ENCODE measurements around the gene RSPH10B. TPM values are rescaled to one million over a fixed set of nuclear protein-coding genes. Genes with fewer than 3 reads are reported as not detected.
"Not testable (repeated sequence)": the region's sequence is repeated elsewhere in the genome, so short reads cannot be mapped to it uniquely, and the experiment has no call there.

RSPH10B gene
- total and polyA plus RNA-seq, 4 donors = 1.8 to 10.2 (median 6.0) TPM

DNA sequence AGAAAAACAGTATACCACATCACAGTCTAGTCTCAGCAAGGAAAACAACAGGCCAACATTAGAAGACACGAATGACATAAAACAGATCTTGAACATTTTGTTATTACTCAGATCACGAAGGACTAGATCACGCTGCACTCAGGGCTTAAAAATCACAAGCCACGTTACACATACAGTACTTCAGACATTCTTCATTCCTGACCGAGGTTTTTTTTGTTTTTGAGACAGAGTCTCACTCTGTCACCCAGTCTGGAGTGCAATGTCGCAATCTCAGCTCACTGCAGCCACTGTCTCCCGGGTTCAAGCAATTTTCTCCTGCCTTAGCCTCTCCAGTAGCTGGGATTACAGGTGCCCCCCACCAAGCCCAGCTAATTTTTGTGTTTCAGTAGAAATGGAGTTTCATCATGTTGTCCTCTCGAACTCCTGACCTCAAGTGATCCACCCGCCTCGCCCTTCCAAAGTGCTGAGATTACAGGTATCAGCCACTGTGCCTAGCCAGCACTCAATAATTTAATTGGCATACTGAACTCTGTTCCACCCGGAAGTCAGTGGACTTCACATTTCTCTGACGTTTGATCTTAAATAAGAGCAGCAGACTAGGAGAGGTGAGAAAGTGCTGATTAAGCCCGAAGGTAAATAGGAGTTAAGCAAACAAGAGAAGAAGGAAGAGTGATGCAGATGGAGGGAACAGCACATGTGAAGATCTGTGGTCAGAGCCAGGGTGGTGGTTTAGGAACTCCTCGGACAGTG lies 42.0 kb upstream of the RSPH10B start:
- H3K36me3 ChIP-seq (ENCODE audit: control insufficient read depth in 4 of 4, insufficient read depth in 4 of 4, low read length in 4 of 4) = peaks cover 2 to 16% (median 7%) of the 10 kb centered on the region in 4 donors
- H3K9ac ChIP-seq (ENCODE audit: insufficient read depth in 1 of 2, low read length in 2 of 2) = no peak overlapping the region
- H3K27ac ChIP-seq (ENCODE audit: low read depth in 1 of 2, low read length in 1 of 2) = peak overlapping the region in 1 of 2 donors; percentile 64
- TF ChIP-seq, protein P1, sequence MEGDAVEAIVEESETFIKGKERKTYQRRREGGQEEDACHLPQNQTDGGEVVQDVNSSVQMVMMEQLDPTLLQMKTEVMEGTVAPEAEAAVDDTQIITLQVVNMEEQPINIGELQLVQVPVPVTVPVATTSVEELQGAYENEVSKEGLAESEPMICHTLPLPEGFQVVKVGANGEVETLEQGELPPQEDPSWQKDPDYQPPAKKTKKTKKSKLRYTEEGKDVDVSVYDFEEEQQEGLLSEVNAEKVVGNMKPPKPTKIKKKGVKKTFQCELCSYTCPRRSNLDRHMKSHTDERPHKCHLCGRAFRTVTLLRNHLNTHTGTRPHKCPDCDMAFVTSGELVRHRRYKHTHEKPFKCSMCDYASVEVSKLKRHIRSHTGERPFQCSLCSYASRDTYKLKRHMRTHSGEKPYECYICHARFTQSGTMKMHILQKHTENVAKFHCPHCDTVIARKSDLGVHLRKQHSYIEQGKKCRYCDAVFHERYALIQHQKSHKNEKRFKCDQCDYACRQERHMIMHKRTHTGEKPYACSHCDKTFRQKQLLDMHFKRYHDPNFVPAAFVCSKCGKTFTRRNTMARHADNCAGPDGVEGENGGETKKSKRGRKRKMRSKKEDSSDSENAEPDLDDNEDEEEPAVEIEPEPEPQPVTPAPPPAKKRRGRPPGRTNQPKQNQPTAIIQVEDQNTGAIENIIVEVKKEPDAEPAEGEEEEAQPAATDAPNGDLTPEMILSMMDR (IDR thresholded peaks at IDR 0.05; ENCODE audit: control extremely low read depth, extremely low read depth) = no peak
- no peaks in the 10 kb centered on the region for H3K27me3 ChIP-seq (ENCODE audit: control insufficient read depth in 3 of 3, insufficient read depth in 3 of 3, low read length in 2 of 3)
- peak; percentile 19 for ATAC-seq (ENCODE audit: insufficient read depth, low FRiP score)
- no peak overlapping the region for H3K4me3 ChIP-seq
- 56 to 73% methylated on average over 14 of the region's 14 CpGs for WGBS, 2 donors
- peaks cover 0 to 16% (median 6%) of the 10 kb centered on the region in 5 donors for H3K4me1 ChIP-seq (ENCODE audit: control insufficient read depth in 5 of 5, insufficient read depth in 5 of 5, low read length in 5 of 5)
- no peaks in the 10 kb centered on the region for H3K9me3 ChIP-seq (ENCODE audit: control insufficient read depth in 4 of 4, insufficient read depth in 3 of 4, low read length in 3 of 4)
- DNase-seq = no peak

DNA sequence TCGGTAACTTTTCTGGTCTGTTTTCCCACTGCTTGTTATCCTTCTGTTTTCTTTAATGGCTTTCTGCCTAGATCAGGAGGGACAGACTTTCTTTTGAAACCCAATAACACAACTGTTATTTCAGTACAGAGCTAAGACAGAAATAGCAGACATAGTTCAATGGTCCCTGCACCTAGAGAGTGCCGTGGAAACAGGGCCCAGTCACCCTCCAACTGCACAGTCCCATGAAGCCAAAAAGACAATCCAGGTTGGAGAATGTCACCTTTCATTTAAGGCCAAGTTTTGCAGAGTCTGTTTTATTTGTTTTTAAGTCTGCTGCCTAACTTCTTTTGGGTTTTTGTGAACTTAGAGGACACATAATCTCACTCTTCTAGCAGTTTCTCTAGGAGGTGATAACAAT lies 41.1 kb upstream of the RSPH10B start:
- no peak overlapping the region for H3K4me3 ChIP-seq
- ATAC-seq (ENCODE audit: insufficient read depth, low FRiP score) (no peak), DNase-seq (no peak)
- no peaks in the 10 kb centered on the region for H3K9me3 ChIP-seq (ENCODE audit: control insufficient read depth in 4 of 4, insufficient read depth in 3 of 4, low read length in 3 of 4)
- TF ChIP-seq, protein P1 (IDR thresholded peaks at IDR 0.05; ENCODE audit: control extremely low read depth, extremely low read depth) = no peak
- no peak overlapping the region for H3K9ac ChIP-seq (ENCODE audit: insufficient read depth in 1 of 2, low read length in 2 of 2)
- peaks cover 0 to 10% (median 5%) of the 10 kb centered on the region in 4 donors for H3K36me3 ChIP-seq (ENCODE audit: control insufficient read depth in 4 of 4, insufficient read depth in 4 of 4, low read length in 4 of 4)
- peaks cover 0 to 16% (median 6%) of the 10 kb centered on the region in 5 donors for H3K4me1 ChIP-seq (ENCODE audit: control insufficient read depth in 5 of 5, insufficient read depth in 5 of 5, low read length in 5 of 5)
- WGBS, 2 donors = 88 to 91% methylated on average over 2 of the region's 2 CpGs
- H3K27me3 ChIP-seq (ENCODE audit: control insufficient read depth in 3 of 3, insufficient read depth in 3 of 3, low read length in 2 of 3) = no peaks in the 10 kb centered on the region
- H3K27ac ChIP-seq (ENCODE audit: low read depth in 1 of 2, low read length in 1 of 2) = no peak overlapping the region

DNA sequence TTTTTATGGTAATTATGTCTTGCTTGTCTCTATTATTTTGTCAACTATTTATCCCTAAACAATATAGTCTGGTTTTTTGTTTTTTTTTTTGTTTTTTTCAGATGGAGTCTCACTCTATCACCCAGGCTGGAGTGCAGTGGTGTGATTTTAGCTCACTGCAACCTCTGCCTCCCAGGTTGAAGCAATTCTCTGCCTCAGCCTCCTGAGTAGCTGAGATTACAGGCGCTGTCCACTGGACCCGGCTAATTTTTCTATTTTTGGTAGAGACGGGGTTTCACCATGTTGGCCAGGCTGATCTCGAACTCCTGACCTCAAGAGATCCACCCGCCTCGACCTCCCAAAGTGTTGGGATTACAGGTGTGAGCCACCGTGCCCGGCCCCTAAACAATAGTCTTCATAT lies 39.9 kb upstream of the RSPH10B start:
- H3K36me3 ChIP-seq (ENCODE audit: control insufficient read depth in 4 of 4, insufficient read depth in 4 of 4, low read length in 4 of 4); ATAC-seq (ENCODE audit: insufficient read depth, low FRiP score); DNase-seq; H3K9ac ChIP-seq (ENCODE audit: insufficient read depth in 1 of 2, low read length in 2 of 2); H3K27ac ChIP-seq (ENCODE audit: low read depth in 1 of 2, low read length in 1 of 2); H3K4me3 ChIP-seq; H3K9me3 ChIP-seq (ENCODE audit: control insufficient read depth in 4 of 4, insufficient read depth in 3 of 4, low read length in 3 of 4); H3K27me3 ChIP-seq (ENCODE audit: control insufficient read depth in 3 of 3, insufficient read depth in 3 of 3, low read length in 2 of 3): not testable (repeated sequence)
- peaks cover 0 to 16% (median 6%) of the 10 kb centered on the region in 5 donors for H3K4me1 ChIP-seq (ENCODE audit: control insufficient read depth in 5 of 5, insufficient read depth in 5 of 5, low read length in 5 of 5)
- WGBS, 2 donors = 92 to 94% methylated on average over 8 of the region's 8 CpGs

DNA sequence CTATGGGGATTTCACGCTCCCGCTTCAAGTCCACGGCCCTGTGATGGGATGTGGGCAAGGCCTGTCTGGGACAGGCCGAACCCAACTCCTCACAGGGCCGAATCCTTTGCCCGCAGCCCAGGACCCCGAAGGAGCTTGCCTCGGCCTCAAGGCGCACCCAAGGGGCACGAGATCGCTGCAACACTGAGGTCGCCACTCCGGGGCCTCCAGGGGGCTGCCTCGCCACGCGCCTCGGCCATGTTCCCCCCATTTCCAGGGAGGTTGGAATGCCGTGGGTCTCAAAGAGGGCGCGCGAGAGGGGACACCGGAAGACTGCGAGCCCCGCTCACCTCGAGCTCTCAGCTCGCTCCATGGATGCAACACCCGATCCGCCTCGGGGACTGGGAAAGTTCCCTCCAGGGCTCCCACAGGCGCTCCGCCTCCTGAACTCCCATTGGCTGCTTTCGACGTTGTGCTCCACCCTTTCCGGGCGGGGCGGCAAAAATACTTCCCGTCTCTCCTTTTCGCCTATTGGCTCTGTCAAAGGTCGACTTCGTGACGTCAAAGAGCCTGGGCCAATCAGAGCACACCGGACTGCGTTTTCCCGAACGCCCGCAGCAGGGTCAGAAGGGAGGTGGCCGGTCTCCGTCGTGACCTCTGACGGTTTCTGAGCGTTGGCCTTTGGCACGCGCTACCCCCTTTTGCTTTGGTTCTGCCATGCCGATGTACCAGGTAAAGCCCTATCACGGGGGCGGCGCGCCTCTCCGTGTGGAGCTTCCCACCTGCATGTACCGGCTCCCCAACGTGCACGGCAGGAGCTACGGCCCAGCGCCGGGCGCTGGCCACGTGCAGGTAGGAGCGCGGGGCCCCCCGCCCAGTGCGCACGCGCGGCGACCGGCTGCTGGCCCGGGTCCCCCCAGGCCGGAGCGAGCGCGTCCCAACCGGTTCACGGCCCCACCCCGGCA lies 38.5 kb upstream of the RSPH10B start, which contains the start of the genes AIMP2 and PMS2:
Gene AIMP2, plus strand, starts transcription at position 605 of the 944 bp plus-strand sequence. Its CDS starts 92 bp downstream, at position 697.
Gene PMS2, minus strand, starts transcription at position 382 of the 944 bp plus-strand sequence. Its CDS starts 30 bp downstream, at position 352.
- H3K27ac ChIP-seq (ENCODE audit: low read depth in 1 of 2, low read length in 1 of 2) = peak within 1 kb of the TSS; percentile 97 to 99
- WGBS, 2 donors = 0% methylated on average over 73 to 84 of the region's 84 CpGs
- peaks cover 0 to 16% (median 6%) of the 10 kb centered on the region in 5 donors for H3K4me1 ChIP-seq (ENCODE audit: control insufficient read depth in 5 of 5, insufficient read depth in 5 of 5, low read length in 5 of 5)
- H3K9ac ChIP-seq (ENCODE audit: insufficient read depth in 1 of 2, low read length in 2 of 2) = peak within 1 kb of the TSS; percentile 71 to 74
- no peaks in the 10 kb centered on the region for H3K9me3 ChIP-seq (ENCODE audit: control insufficient read depth in 4 of 4, insufficient read depth in 3 of 4, low read length in 3 of 4)
- ATAC-seq (ENCODE audit: insufficient read depth, low FRiP score) (peak; percentile 92), DNase-seq (peak; percentile 99)
- no peaks in the 10 kb centered on the region for H3K27me3 ChIP-seq (ENCODE audit: control insufficient read depth in 3 of 3, insufficient read depth in 3 of 3, low read length in 2 of 3)
- peaks cover 0 to 5% (median under 1%) of the 10 kb centered on the region in 4 donors for H3K36me3 ChIP-seq (ENCODE audit: control insufficient read depth in 4 of 4, insufficient read depth in 4 of 4, low read length in 4 of 4)
- peak within 1 kb of the TSS; percentile 85 for H3K4me3 ChIP-seq
- TF ChIP-seq, protein P1 (IDR thresholded peaks at IDR 0.05; ENCODE audit: control extremely low read depth, extremely low read depth) = no peak

DNA sequence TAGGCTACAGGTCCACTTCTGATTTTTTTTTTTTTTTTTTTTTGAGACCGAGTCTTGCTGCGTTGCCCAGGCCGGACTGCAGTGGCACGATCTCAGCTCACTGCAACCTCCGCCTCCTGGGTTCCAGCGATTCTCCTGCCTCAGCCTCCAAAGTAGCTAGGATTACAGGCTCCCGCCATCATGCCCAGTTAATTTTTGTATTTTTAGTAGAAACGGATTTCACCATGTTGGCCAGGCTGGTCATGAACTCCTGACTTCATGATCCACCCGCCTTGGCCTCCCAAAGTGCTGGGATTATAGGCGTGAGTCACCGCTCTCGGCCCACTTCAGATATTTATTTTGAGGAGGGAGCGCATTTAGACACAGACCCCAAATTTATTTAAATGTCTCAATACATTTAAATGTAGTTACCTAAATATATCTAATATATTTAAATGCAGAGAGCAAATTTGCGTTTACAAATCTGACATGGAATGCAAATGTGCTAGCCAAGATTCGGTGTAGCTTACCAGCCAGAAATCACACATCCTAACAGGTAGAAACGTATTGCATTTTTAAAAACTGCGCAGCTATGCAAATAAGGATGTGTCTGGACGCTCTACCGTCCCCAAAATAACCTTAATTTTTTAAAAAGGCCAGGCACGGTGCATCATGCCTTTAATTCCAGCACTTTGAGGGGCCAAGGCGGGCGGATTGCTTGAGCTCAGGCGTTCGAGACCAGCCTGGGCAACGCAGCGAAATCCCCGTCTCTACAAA lies 37.5 kb upstream of the RSPH10B start:
- not testable (repeated sequence) for H3K36me3 ChIP-seq (ENCODE audit: control insufficient read depth in 4 of 4, insufficient read depth in 4 of 4, low read length in 4 of 4); ATAC-seq (ENCODE audit: insufficient read depth, low FRiP score); H3K9me3 ChIP-seq (ENCODE audit: control insufficient read depth in 4 of 4, insufficient read depth in 3 of 4, low read length in 3 of 4); DNase-seq; H3K27me3 ChIP-seq (ENCODE audit: control insufficient read depth in 3 of 3, insufficient read depth in 3 of 3, low read length in 2 of 3); H3K27ac ChIP-seq (ENCODE audit: low read depth in 1 of 2, low read length in 1 of 2)
- Histone ChIP-seq H3K4me1 (ENCODE audit: control insufficient read depth in 5 of 5, insufficient read depth in 5 of 5, low read length in 5 of 5) (peaks cover 0 to 16% (median 6%) of the 10 kb centered on the region in 5 donors), H3K4me3 (peak overlapping the region; percentile 45), H3K9ac (ENCODE audit: insufficient read depth in 1 of 2, low read length in 2 of 2) (peak overlapping the region in 1 of 2 donors; percentile 71)
- 47 to 51% methylated on average over 27 of the region's 27 CpGs for WGBS, 2 donors

Measured in lung (tissue), 12 donors.